Head of caudate nucleus (tissue), 42 donors: ENCODE measurements around the gene GARS1.
"Not testable (repeated sequence)": the region's sequence is repeated elsewhere in the genome, so short reads cannot be mapped to it uniquely, and the experiment has no call there.

Source experiments
- DNase-seq, 42 donors: peaks; one replicate each; pipeline versions ENCODE4 v3.0.0 to v3.0.0-alpha.2; 2020 to 2021; ENCODE audit warnings: mixed read lengths in 7 of 42
- intact Hi-C: fragments of 100-400 bp; cut with DNase I; formaldehyde crosslinking; loops from one replicate; pipeline ENCODE4 v1.15.0; 2022

The GARS1 gene

GRCh38 chr7:30613366-30614325 is 19.0 kb downstream of the GARS1 start:
- no peak for DNase-seq
- intact Hi-C loops, result no loop called here

GRCh38 chr7:30616318-30616717 is 21.6 kb downstream of the GARS1 start:
- intact Hi-C loops, result no loop called here
- no peak for DNase-seq

GRCh38 chr7:30617359-30617758 is 22.7 kb downstream of the GARS1 start:
- no peak for DNase-seq
- intact Hi-C loops, result no loop called here

GRCh38 chr7:30618080-30618676 is 23.5 kb downstream of the GARS1 start:
- no peak for DNase-seq

GRCh38 chr7:30618961-30619360 is 24.3 kb downstream of the GARS1 start:
- DNase-seq, result no peak
- intact Hi-C loops, result no loop called here

More at GRCh38 chr7:30618080-30618676, 23.5 kb downstream of the GARS1 start:
- intact Hi-C loops, result no loop called here

- intact Hi-C loops, result no loop called here
These were observed 30.6 kb downstream of the GARS1 start for GRCh38 chr7:30625283-30625682.

GRCh38 chr7:30627026-30627425 is 32.3 kb downstream of the GARS1 start:
- DNase-seq, result no peak
- intact Hi-C loops, result no loop called here

More at GRCh38 chr7:30625283-30625682, 30.6 kb downstream of the GARS1 start:
- DNase-seq, result no peak

GRCh38 chr7:30630986-30631385 is 36.3 kb downstream of the GARS1 start:
- no peak for DNase-seq
- intact Hi-C loops, result no loop called here

- no peak for DNase-seq
- intact Hi-C loops, result no loop called here
These were observed 38.5 kb downstream of the GARS1 start for GRCh38 chr7:30633223-30633622.

GRCh38 chr7:30634193-30634626 is 39.5 kb downstream of the GARS1 start:
- DNase-seq, result no peak
- intact Hi-C loops, result no loop called here

GRCh38 chr7:30634634-30635201 is 40.0 kb downstream of the GARS1 start:
- intact Hi-C loops, result no loop called here
- DNase-seq, result no peak

GRCh38 chr7:30635798-30636197 is 41.1 kb downstream of the GARS1 start:
- intact Hi-C loops, result no loop called here
- DNase-seq, result no peak

GRCh38 chr7:30642322-30642721 is 47.6 kb downstream of the GARS1 start:
- intact Hi-C loops, DNase-seq: not testable (repeated sequence)

GRCh38 chr7:30642789-30643188 is 48.1 kb downstream of the GARS1 start:
- no peak for DNase-seq
- intact Hi-C loops, result no loop called here

- DNase-seq, result peak in 4 of 42 donors; percentile 16 to 35 (median 31)
- intact Hi-C loops, result no loop called here
These were observed 49.7 kb downstream of the GARS1 start for GRCh38 chr7:30644286-30644955.

- intact Hi-C loops, result no loop called here
- peak in 5 of 42 donors; percentile 6 to 51 (median 22) for DNase-seq
These were observed 51.0 kb downstream of the GARS1 start for GRCh38 chr7:30645661-30646060.

- peak in 7 of 42 donors; percentile 6 to 34 (median 14) for DNase-seq
- intact Hi-C loops, result no loop called here
These were observed 51.5 kb downstream of the GARS1 start for GRCh38 chr7:30646154-30646553.

GRCh38 chr7:30647589-30648364 is 53.1 kb downstream of the GARS1 start:
- peak in 7 of 42 donors; percentile 3 to 32 (median 20) for DNase-seq
- intact Hi-C loops, result no loop called here
